CD14-positive monocyte (primary cell): ENCODE data around the gene DTNB. TPM values are rescaled to one million over a fixed set of nuclear protein-coding genes. Genes with fewer than 3 reads are reported as not detected.

ENCODE experiments used
- DNase-seq, 3 donors: peaks; one replicate each; pipeline ENCODE4 v3.0.0-alpha.2; 2011 to 2022
- H2AFZ ChIP-seq: 2 replicates; pipeline ENCODE4 v1.6.0; 2012; ENCODE audit warnings: mild to moderate bottlenecking, low read depth, low read length, inconsistent platforms; ENCODE audit not compliant: insufficient read depth, poor library complexity, severe bottlenecking
- H3K27ac ChIP-seq, 2 donors: 1 replicate in 1 of 2; 2 replicates in 1 of 2; pipeline ENCODE4 v1.5.1; 2012 to 2013; ENCODE audit warnings: low read length in 2 of 2, control low read depth in 1 of 2, inconsistent platforms in 1 of 2, low read depth in 1 of 2, mild to moderate bottlenecking in 1 of 2
- H3K27me3 ChIP-seq, 2 donors: one replicate each; pipeline versions ENCODE4 v1.6.0 to v1.6.1; 2011 to 2013; ENCODE audit warnings: low read length in 2 of 2; ENCODE audit not compliant: control insufficient read depth in 2 of 2, insufficient read depth in 2 of 2
- H3K36me3 ChIP-seq, 2 donors: replicated peaks in 1 of 2; 1 replicate in 1 of 2; 2 replicates in 1 of 2; pipeline versions ENCODE4 v1.5.1 to v1.6.1; 2012 to 2013; ENCODE audit warnings: low read length in 2 of 2, control low read depth in 1 of 2, inconsistent platforms in 1 of 2, mild to moderate bottlenecking in 1 of 2; ENCODE audit not compliant: insufficient read depth in 2 of 2, control insufficient read depth in 1 of 2
- H3K4me1 ChIP-seq, 2 donors: 1 replicate in 1 of 2; 2 replicates in 1 of 2; pipeline versions ENCODE4 v1.5.1 to v1.6.1; 2012 to 2013; ENCODE audit warnings: low read length in 2 of 2, control low read depth in 1 of 2, inconsistent platforms in 1 of 2, mild to moderate bottlenecking in 1 of 2, moderate library complexity in 1 of 2; ENCODE audit not compliant: insufficient read depth in 2 of 2, control insufficient read depth in 1 of 2
- H3K4me2 ChIP-seq: replicated peaks from 2 replicates; pipeline ENCODE3; 2012; ENCODE audit warnings: low read length, moderate library complexity, mild to moderate bottlenecking; ENCODE audit not compliant: poor library complexity, severe bottlenecking; ENCODE audit errors: extremely low read depth
- H3K4me3 ChIP-seq, 3 experiments: fragments of 200-600 bp in 1 of 3; sonication (generic) in 1 of 3; replicated peaks in 1 of 3; 1 replicate in 2 of 3; 2 replicates in 1 of 3; pipeline ENCODE4 v1.5.1; 2011 to 2013; ENCODE audit warnings: low read length in 3 of 3, mild to moderate bottlenecking in 3 of 3, control low read depth in 2 of 3, low read depth in 2 of 3, inconsistent platforms in 1 of 3, moderate library complexity in 1 of 3
- H3K79me2 ChIP-seq: 2 replicates; pipeline ENCODE4 v1.6.0; 2012; ENCODE audit warnings: mild to moderate bottlenecking, control low read depth, inconsistent platforms, low read length, moderate library complexity; ENCODE audit not compliant: insufficient read depth
- H3K9ac ChIP-seq: 2 replicates; pipeline ENCODE4 v1.6.0; 2017; ENCODE audit warnings: low read length, mild to moderate bottlenecking; ENCODE audit not compliant: insufficient read depth, poor library complexity, severe bottlenecking
- H3K9me3 ChIP-seq, 2 donors: replicated peaks in 1 of 2; 1 replicate in 1 of 2; 2 replicates in 1 of 2; pipeline versions ENCODE4 v1.5.1 to v1.6.1; 2012 to 2013; ENCODE audit warnings: low read length in 2 of 2, control low read depth in 1 of 2; ENCODE audit not compliant: control insufficient read depth in 1 of 2, insufficient read depth in 1 of 2
- H4K20me1 ChIP-seq: 2 replicates; pipeline ENCODE4 v1.6.0; 2012; ENCODE audit warnings: mild to moderate bottlenecking, low read length, control low read depth, moderate library complexity; ENCODE audit not compliant: insufficient read depth
- H3K27ac Mint-ChIP-seq, 7 donors: one replicate each; pipeline ENCODE4 v1.8.0; 2020; ENCODE audit warnings: mild to moderate bottlenecking in 7 of 7, mixed read lengths in 7 of 7, moderate library complexity in 6 of 7, inconsistent platforms in 2 of 7
- H3K27me3 Mint-ChIP-seq, 3 donors: one replicate each; pipeline ENCODE4 v1.8.0; 2021 to 2022; ENCODE audit warnings: low read depth in 3 of 3, mild to moderate bottlenecking in 3 of 3, mixed read lengths in 3 of 3, moderate library complexity in 3 of 3, inconsistent platforms in 1 of 3
- H3K36me3 Mint-ChIP-seq, 2 donors: one replicate each; pipeline ENCODE4 v1.8.0; 2020; ENCODE audit warnings: mixed read lengths in 2 of 2, inconsistent platforms in 1 of 2, mild to moderate bottlenecking in 1 of 2
- H3K4me1 Mint-ChIP-seq: one replicate; pipeline ENCODE4 v1.8.0; 2020; ENCODE audit warnings: mild to moderate bottlenecking, mixed read lengths
- H3K4me3 Mint-ChIP-seq, 2 donors: one replicate each; pipeline ENCODE4 v1.8.0; 2020; ENCODE audit warnings: mild to moderate bottlenecking in 2 of 2, mixed read lengths in 2 of 2, moderate library complexity in 1 of 2
- H3K9me3 Mint-ChIP-seq, 7 donors: one replicate each; pipeline ENCODE4 v1.8.0; 2020 to 2022; ENCODE audit warnings: mixed read lengths in 7 of 7, mild to moderate bottlenecking in 6 of 7, moderate library complexity in 6 of 7, inconsistent platforms in 2 of 7
- CTCF ChIP-seq: fragments of 200-600 bp; IDR thresholded peaks from one replicate; pipeline ENCODE4 v1.8.0; 2022; ENCODE audit warnings: antibody characterized with exemption, mild to moderate bottlenecking
- WGBS: methylation state at CpG from one replicate; pipeline ENCODE4 v1.1.5; 2013; ENCODE audit warnings: missing lambda C conversion rate; ENCODE audit not compliant: insufficient coverage; 5-methylcytosine and 5-hydroxymethylcytosine counted together
- intact Hi-C, 2 donors: fragments of 100-400 bp; cut with micrococcal nuclease; formaldehyde crosslinking; loops; one replicate each; pipeline versions ENCODE4 v1.15.0 to v1.15.1; 2023
- polyA plus RNA-seq, 3 donors: library from polyadenylated mRNA; depleted of rRNA in 1 of 3; unstranded in 2 of 3; stranded (reverse) in 1 of 3; fragments of 300-500 nt in 2 of 3; fragments of >200 nt in 1 of 3; fragmentation: Illumina TruSeq in 2 of 3; gene quantifications; 1 replicate in 2 of 3; 2 replicates in 1 of 3; pipeline ENCODE4 v1.2.3, GENCODE V29; 2012 to 2021

The DTNB gene
- polyA plus RNA-seq, 3 donors: 3.0 to 4.2 (median 3.3) TPM

GRCh38 chr2:25614711-25615110, 58.7 kb downstream of the DTNB start:
- H3K9me3 ChIP-seq: no peaks in the 10 kb centered on the region
- Mint-ChIP-seq H3K4me1 (no peaks in the 10 kb centered on the region), H3K9me3 (no peaks in the 10 kb centered on the region), H3K4me3 (no peak overlapping the region), H3K27me3 (no peaks in the 10 kb centered on the region), H3K27ac (no peak overlapping the region), H3K36me3 (no peaks in the 10 kb centered on the region)
- no peak for DNase-seq
- no peak overlapping the region for H3K4me2 ChIP-seq
- no peaks in the 10 kb centered on the region for H3K36me3 ChIP-seq
- WGBS: 83% methylated on average over 4 of the region's 8 CpGs
- TF ChIP-seq CTCF: no peak
- intact Hi-C loops: no loop called here
- H4K20me1 ChIP-seq: no peaks in the 10 kb centered on the region
- no peaks in the 10 kb centered on the region for H3K79me2 ChIP-seq
- no peak overlapping the region for H3K4me3 ChIP-seq
- no peak overlapping the region for H3K27ac ChIP-seq
- no peaks in the 10 kb centered on the region for H3K27me3 ChIP-seq
- no peak overlapping the region for H3K9ac ChIP-seq
- no peaks in the 10 kb centered on the region for H3K4me1 ChIP-seq
- H2AFZ ChIP-seq: no peak overlapping the region

- Mint-ChIP-seq H3K9me3 (no peaks in the 10 kb centered on the region), H3K4me3 (no peak overlapping the region), H3K27ac (no peak overlapping the region), H3K27me3 (peaks cover 0 to 2% (median 0%) of the 10 kb centered on the region in 3 donors), H3K4me1 (no peaks in the 10 kb centered on the region), H3K36me3 (no peaks in the 10 kb centered on the region)
- DNase-seq: no peak
- no peaks in the 10 kb centered on the region for H3K36me3 ChIP-seq
- H3K27ac ChIP-seq: no peak overlapping the region
- no peaks in the 10 kb centered on the region for H3K9me3 ChIP-seq
- no peak overlapping the region for H3K4me3 ChIP-seq
- H3K4me2 ChIP-seq: no peak overlapping the region
- intact Hi-C loops: no loop called here
- no peak overlapping the region for H2AFZ ChIP-seq
- no peaks in the 10 kb centered on the region for H3K4me1 ChIP-seq
- H3K27me3 ChIP-seq: no peaks in the 10 kb centered on the region
- no peak overlapping the region for H3K9ac ChIP-seq
- no peak for TF ChIP-seq CTCF
- H3K79me2 ChIP-seq: no peaks in the 10 kb centered on the region
- H4K20me1 ChIP-seq: no peaks in the 10 kb centered on the region
Observed at GRCh38 chr2:25608718-25609117, 64.7 kb downstream of the DTNB start.
